ENCODE data around the gene LRRC4C.
"Not testable (repeated sequence)": the region's sequence is repeated elsewhere in the genome, so short reads cannot be mapped to it uniquely, and the experiment has no call there.

LRRC4C gene

DNA sequence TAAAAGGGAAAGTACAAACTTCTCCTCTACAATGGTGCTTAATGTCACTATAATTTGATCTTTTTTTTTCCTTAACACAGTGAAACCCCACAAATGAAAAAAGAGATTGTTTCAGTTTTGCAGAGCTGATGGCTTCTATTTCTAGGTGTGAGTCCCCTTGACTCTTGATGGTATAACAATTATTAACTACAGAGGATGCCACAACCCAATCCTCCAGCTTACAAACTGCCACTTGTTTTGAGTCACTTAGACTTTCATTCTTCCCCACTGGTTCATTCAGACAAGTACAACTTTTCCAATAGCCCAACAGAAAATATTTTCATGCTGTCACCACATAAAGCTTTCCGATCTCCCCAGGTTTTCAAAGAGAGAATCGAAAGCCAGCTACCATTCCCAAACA, 812.2 kb downstream of the LRRC4C start:
- DNase-seq, result no peak

DNA sequence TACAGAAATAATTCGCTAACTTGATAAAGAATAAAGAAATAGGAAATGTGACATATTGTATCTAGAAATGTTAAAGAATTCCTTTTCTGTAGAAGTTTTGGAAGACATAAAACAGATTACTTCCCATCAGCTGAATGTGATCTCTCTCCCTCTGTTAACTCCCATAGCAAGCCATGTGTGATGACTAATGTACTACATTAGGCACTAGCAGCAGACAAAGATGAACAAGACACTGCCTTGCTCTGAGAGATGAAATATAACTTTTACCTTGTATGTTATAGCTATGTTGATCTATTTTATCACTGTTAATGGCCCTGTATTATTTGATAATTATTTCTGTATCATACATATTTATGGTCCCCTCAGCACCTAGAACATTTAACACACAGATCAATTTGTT, 817.2 kb downstream of the LRRC4C start:
- DNase-seq, result no peak

- no peak for DNase-seq
Measured at GRCh38 chr11:40619654-40620053, 839.8 kb downstream of the LRRC4C start.

- DNase-seq, result no peak
Measured at GRCh38 chr11:40606800-40607199, 852.7 kb downstream of the LRRC4C start.

DNA sequence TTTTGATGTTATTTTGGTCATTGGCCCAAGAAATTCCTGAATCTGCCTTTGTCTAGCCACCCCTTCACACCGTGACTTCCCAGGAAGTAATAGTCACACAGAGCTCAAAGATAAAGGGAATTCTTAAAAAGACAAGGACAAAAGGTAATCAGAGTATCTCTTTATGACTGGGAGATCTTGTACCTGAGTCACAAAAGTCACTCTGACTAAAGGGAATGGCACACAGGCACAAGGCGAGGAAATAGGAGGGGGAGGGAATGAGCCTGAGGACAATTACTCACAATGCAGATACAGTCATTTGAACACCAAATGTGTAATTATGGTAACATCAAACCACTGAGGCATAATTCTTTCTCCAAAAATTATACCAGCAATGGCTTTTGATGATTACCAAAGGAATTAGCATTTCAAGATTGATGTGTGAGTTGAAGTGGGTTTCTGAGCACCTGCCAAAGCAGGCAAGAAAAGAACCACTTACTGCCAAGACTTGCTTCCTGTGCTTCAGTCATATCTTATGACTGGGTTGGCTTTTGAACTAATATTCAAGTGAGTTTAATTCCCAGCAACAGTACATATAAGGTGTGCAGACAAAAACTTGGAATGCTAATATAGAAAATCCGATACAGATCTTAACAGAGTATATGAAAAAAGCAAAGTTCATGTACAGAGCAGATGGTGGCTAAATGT, 856.4 kb downstream of the LRRC4C start:
- no peak for DNase-seq

DNA sequence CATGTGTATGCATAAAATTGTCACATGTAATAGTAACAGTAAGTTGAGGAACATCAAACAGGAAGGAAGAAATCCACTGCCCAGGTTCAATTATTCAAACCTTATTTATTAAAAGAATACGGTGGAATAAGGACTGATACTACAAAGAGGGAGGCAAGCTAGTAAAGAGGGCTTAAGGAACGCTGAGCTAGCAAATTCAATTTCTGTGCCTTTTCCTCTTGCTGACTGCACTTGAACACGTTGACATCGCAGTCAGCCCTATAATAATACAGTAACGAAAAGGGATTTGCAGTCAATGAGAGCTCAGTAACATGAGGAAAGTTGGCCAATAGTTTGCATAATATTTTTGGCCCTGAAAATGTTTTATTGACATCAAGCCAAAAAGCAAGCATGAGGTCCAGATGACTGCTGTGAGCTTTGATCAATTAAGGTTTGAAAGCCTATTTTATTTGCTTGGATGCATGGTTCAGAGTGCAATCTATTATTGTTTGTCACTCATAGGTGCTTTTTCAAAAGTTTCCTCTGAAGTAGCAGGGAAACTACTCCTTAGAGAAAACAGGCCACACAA, 861.8 kb downstream of the LRRC4C start:
- no peak for DNase-seq

DNA sequence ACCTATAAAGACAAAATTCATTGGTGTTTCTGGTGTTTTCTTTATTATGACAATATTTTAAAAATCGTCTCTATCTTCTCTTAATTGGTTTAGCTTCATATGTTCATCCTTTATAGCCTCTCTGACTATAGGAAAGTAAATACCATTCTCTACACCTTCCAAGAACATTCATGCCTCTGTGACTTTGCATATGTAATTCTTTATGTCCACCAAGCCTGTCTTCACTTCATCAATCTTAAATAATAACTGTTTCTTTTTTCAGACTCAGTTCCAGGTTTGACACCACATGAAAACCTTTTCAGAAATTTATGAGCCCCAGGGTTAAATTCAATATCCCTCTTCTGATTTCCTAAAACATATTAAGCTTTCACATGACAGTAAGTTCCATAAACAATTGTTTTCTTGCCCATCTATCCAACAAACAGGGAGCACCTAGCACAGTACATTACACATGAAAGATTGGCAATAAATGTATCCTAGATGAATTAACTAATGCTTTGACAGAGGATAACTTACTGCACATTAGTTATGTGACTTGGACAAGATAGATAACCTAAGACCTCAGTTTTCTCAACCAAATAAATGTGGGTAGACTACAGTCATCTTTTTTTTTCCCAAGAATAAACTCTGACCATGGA, 886.1 kb downstream of the LRRC4C start:
- no peak for DNase-seq

GRCh38 chr11:40569947-40570531, 889.4 kb downstream of the LRRC4C start:
- no peak for DNase-seq

- no peak for DNase-seq
Measured at GRCh38 chr11:40567392-40567791, 892.1 kb downstream of the LRRC4C start.

- DNase-seq, result no peak
Measured at GRCh38 chr11:40544162-40544561, 915.3 kb downstream of the LRRC4C start.

GRCh38 chr11:40542821-40543220, 916.6 kb downstream of the LRRC4C start:
- no peak for DNase-seq

DNA sequence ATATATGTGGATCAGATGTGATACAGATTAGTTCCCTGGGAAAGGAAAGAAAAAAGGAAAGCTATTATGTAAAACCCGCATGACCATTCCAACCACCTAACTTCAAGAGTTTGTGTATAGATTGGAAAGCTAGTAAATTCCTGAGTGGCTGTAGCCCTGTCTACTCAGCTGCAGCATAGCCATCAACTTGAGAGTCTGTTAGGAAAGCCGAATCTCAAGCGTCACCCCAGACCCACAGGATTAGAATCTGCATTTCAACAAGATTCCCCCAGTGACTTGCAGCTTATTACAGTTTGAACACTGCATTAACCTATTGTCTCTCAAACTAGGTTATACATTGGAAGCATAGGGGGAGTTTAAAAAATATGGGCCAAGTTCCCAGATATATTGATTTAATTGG, 921.7 kb downstream of the LRRC4C start:
- no peak for DNase-seq

- DNase-seq, result not testable (repeated sequence)
Measured at GRCh38 chr11:40522080-40522479, 937.4 kb downstream of the LRRC4C start.

- DNase-seq, result no peak
Measured at GRCh38 chr11:40517122-40517521, 942.3 kb downstream of the LRRC4C start.

DNA sequence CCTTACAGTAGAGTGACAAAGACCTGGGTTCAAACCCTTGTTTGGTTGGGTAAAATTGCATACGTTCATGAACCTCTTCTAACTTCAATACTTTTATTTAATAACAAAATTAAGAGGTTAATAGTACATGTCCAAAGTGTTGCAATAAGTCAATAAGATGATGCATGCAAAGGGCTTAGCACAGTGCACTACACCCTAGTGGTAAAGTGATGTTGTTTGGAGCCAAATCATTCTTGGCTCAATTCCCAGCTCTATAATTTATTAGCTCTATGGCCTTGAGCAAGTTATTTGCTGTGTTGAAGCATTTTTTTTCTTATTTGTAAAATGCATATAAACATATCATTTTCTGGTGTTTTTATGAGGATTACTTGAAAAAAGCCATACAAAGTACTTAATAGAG, 945.3 kb downstream of the LRRC4C start:
- peak; percentile 8 for DNase-seq

- DNase-seq, result no peak
Measured at GRCh38 chr11:40513281-40513680, 946.2 kb downstream of the LRRC4C start.

DNA sequence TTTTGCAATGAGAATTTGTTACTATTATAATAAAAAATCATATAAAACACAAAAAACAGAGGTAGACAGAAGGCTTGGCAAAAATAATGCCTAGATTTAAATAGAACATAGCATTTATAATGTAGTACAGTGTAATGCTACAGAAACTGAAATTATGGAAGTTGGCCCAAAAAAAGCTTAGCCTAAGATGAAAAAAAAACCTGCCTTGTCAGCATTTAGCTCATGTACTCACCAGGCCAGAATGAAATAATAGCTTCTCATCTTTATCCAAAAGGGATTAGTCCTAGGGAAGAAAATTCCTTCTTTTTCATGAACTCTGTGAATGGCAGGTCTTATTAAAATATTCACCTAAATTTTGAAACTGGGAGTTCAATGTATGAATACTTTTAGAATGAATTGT, 951.1 kb downstream of the LRRC4C start:
- no peak for DNase-seq

DNA sequence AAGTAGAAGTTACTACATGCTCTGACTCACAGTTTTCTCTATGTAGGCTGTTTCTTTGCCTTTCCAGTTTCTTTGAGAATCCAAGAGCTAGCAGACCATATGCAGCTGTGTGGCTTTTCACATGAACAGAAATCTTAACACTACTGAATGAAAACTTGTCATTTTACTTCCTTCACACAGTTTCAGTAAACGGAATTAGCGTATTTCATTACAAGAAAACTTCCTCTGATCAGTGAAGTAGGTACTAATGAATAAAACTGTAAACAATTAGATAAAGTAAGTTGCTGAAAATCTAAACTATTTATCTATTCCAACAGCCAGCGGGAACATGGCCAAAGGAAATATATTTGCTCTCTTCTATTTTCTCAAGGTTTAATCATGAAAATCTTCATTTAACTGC, 953.2 kb downstream of the LRRC4C start:
- no peak for DNase-seq

- DNase-seq, result no peak
Measured at GRCh38 chr11:40491341-40491740, 968.1 kb downstream of the LRRC4C start.

GRCh38 chr11:40467771-40468170, 991.7 kb downstream of the LRRC4C start:
- DNase-seq, result no peak

- peak; percentile 58 for DNase-seq
Measured at GRCh38 chr11:40445391-40445790, 1014.1 kb downstream of the LRRC4C start.

DNA sequence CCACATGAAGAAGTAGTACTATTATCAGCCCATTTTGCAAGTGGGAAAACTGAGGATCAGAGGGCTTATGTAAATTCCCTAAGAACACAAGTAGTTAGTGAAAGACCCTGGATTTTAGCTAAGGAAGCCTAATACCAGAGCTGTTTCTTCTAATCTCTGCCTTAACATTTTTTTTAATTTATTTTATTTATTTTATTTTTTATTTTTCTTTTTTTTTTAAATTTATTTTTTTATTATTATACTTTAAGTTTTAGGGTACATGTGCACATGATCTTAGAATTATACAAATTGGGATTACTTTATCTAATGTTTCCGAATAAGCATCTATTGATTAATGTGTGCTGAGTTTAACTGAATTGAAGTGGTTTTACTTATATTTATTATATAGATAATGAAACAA, 1015.3 kb downstream of the LRRC4C start:
- DNase-seq, result no peak

- DNase-seq, result no peak
Measured at GRCh38 chr11:40435344-40435743, 1024.1 kb downstream of the LRRC4C start.

DNA sequence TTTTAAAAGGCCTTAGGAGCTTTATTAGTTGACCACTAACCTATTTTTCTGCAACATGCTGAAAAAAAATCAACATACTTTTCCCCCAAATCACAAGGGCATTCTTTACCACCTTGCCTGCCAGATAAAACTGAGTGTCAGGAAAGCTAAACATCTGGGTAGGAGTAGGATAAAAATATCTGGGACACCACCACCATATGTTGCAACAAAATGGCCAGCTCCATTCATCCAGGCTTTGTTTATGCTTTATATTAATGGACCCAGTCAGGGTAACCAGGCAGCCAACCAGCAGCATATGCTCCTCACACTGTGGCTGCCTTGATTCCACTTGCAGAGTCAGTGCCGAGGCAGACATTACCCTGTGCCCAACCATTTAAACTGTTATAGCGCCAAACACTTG, 1024.5 kb downstream of the LRRC4C start:
- DNase-seq, result no peak
